ENCODE data around the gene TSC22D3. TPM values are rescaled to one million over a fixed set of nuclear protein-coding genes. Genes with fewer than 3 reads are reported as not detected.

TSC22D3 gene
- total and polyA plus RNA-seq, 2 experiments from 2014 or later = 35.9 to 49.0 TPM

DNA sequence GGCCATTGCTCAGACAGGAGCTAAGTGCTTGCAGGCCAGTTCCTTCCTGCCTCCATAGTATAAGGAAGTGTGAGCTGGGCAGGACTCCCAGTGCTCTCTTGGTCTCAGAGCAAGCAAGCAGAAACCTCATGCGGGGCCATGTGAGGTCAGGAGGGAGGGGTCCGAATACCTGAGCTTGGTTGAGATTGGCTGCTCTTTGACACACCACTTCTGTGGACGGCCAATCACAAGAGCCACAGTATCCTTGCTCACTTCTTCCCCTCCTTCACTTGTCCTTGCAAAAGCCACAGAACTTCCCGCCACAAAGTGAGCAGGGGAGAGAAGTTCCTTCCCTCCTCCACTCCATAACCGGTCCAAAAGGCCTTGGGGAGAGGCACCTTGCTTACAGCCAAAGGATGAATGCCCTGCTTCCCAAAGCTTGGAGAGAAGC lies 90.6 kb downstream of the TSC22D3 start:
- Histone ChIP-seq H3K4me3 (no peak overlapping the region), H4K20me1 (ENCODE audit: insufficient read depth) (no peaks in the 10 kb centered on the region), H2AFZ (no peak overlapping the region), H3K27me3 (replicated peaks; ENCODE audit: insufficient read depth) (no peaks in the 10 kb centered on the region), H3K9ac (no peak overlapping the region), H3K9me3 (ENCODE audit: low read depth) (no peaks in the 10 kb centered on the region), H3K79me2 (ENCODE audit: insufficient read depth) (no peaks in the 10 kb centered on the region), H3K36me3 (ENCODE audit: low read depth) (no peaks in the 10 kb centered on the region), H3K27ac (no peak overlapping the region), H3K4me2 (ENCODE audit: unreplicated experiment) (no peak overlapping the region), H3K4me1 (ENCODE audit: insufficient read depth) (no peaks in the 10 kb centered on the region), H3F3A (ENCODE audit: insufficient read depth) (no peaks in the 10 kb centered on the region), H3K9me2 (ENCODE audit: insufficient read depth) (no peaks in the 10 kb centered on the region)
- in situ Hi-C loops (cut with MboI) = no loop called here
- WGBS, 2 experiments (ENCODE audit: low coverage in 1 of 2, low lambda C conversion rate in 2 of 2, missing lambda C conversion rate in 2 of 2) = 57 to 69% methylated on average over 4 to 5 of the region's 5 CpGs
- TF ChIP-seq EZH2phosphoT487 (IDR thresholded peaks at IDR 0.05; ENCODE audit: insufficient read depth, low read depth) = no peak
- no peak for TF ChIP-seq EZH2 (IDR thresholded peaks at IDR 0.05; ENCODE audit: insufficient read depth, poor library complexity, severe bottlenecking)
- DNase-seq = no peak

DNA sequence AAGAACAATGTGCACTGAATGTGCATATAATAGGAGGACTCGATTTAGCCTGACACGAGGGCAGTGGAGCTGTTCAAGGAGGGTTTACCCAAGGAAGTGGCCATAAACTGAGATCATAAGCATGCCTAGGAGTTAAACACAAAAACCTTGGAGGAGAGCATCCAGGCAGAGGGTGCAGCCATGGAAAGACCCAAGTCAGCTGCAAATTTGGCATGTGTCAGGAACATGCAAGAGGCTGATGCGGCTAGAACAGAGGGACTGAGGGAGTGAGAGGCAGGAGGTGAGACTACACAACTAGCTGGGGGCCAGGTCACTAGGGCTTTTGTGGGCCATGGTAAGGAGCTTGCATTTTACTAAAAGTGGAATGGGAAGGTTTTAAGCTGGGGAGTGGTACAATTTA lies 91.7 kb downstream of the TSC22D3 start:
- WGBS, 2 experiments (ENCODE audit: low coverage in 1 of 2, low lambda C conversion rate in 2 of 2, missing lambda C conversion rate in 2 of 2) = 30 to 47% methylated on average over 3 of the region's 3 CpGs
- Histone ChIP-seq H2AFZ (no peak overlapping the region), H4K20me1 (ENCODE audit: insufficient read depth) (no peaks in the 10 kb centered on the region), H3K9me2 (ENCODE audit: insufficient read depth) (no peaks in the 10 kb centered on the region), H3K9ac (no peak overlapping the region), H3F3A (ENCODE audit: insufficient read depth) (no peaks in the 10 kb centered on the region), H3K36me3 (ENCODE audit: low read depth) (no peaks in the 10 kb centered on the region), H3K79me2 (ENCODE audit: insufficient read depth) (no peaks in the 10 kb centered on the region), H3K4me3 (no peak overlapping the region), H3K4me2 (ENCODE audit: unreplicated experiment) (no peak overlapping the region), H3K4me1 (ENCODE audit: insufficient read depth) (no peaks in the 10 kb centered on the region), H3K27ac (no peak overlapping the region), H3K9me3 (ENCODE audit: low read depth) (no peaks in the 10 kb centered on the region), H3K27me3 (replicated peaks; ENCODE audit: insufficient read depth) (no peaks in the 10 kb centered on the region)
- no peak for DNase-seq
- TF ChIP-seq EZH2 (IDR thresholded peaks at IDR 0.05; ENCODE audit: insufficient read depth, poor library complexity, severe bottlenecking) (no peak), EZH2phosphoT487 (IDR thresholded peaks at IDR 0.05; ENCODE audit: insufficient read depth, low read depth) (no peak)
- in situ Hi-C loops (cut with MboI) = no loop called here

DNA sequence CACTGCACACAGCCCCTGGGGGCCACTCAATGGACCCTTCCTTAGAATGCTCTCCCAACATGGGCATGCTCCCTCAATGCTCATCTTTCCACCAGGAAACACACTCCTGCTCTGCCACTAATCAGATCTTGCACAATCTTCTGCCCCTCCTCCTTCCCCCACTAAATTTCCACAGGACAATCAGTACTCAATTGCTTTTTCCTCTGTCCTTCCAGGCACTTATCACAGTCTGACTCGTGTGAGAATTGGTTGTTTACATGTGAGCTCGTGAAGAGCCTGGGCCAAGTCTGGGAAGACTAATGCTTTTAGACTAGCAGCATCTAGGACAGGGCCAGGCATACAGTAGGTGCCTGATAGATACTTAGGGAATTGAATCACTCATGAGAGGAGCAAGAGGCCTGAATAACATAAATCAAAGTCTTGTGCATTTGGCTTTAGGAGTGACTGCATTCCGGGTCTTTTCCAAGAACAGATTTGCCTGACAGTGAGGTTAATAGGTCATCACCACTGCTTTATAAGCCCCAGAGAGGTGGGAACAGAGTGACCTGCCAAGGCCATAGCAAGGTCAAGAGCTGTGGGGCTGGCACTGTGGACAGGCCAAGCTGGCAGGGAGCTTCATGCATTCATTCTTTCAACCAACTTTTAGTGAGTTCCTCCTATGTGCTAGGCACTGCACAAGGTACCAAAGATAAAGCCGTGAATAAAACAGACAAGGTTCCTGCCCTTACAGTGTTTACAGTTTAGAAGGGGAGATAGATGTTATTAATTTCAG lies 92.3 kb downstream of the TSC22D3 start:
- TF ChIP-seq EZH2phosphoT487 (IDR thresholded peaks at IDR 0.05; ENCODE audit: insufficient read depth, low read depth) = no peak
- TF ChIP-seq EZH2 (IDR thresholded peaks at IDR 0.05; ENCODE audit: insufficient read depth, poor library complexity, severe bottlenecking) = no peak
- Histone ChIP-seq H3K9me3 (ENCODE audit: low read depth) (no peaks in the 10 kb centered on the region), H3K27me3 (replicated peaks; ENCODE audit: insufficient read depth) (no peaks in the 10 kb centered on the region), H3K4me1 (ENCODE audit: insufficient read depth) (no peaks in the 10 kb centered on the region), H3K27ac (no peak overlapping the region), H3K9me2 (ENCODE audit: insufficient read depth) (no peaks in the 10 kb centered on the region), H4K20me1 (ENCODE audit: insufficient read depth) (no peaks in the 10 kb centered on the region), H2AFZ (no peak overlapping the region), H3K4me3 (no peak overlapping the region), H3K79me2 (ENCODE audit: insufficient read depth) (no peaks in the 10 kb centered on the region), H3K36me3 (ENCODE audit: low read depth) (no peaks in the 10 kb centered on the region), H3F3A (ENCODE audit: insufficient read depth) (no peaks in the 10 kb centered on the region), H3K4me2 (ENCODE audit: unreplicated experiment) (no peak overlapping the region), H3K9ac (no peak overlapping the region)
- in situ Hi-C loops (cut with MboI) = no loop called here
- DNase-seq = peak; percentile 17
- 11 to 21% methylated on average over 4 of the region's 4 CpGs for WGBS, 2 experiments (ENCODE audit: low coverage in 1 of 2, low lambda C conversion rate in 2 of 2, missing lambda C conversion rate in 2 of 2)

DNA sequence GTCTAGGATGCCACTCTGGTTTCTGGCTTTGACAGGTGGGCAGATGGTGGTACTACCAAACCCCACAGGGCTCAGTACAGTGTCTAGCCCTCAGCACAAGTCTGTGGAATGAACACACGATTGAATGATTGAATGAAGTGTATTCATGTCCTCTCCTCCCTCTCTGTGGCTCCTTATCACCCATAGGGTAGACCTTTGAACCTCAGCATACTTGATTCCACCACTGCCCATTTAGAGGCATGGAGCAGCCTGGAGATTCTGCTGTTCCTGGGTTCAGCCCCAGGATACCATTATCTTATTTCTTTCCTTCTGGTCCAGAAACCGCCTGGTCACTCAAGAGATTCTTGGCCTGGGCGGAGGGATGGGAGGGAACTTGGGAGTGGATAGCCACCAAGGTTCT lies 93.3 kb downstream of the TSC22D3 start:
- H3K4me2 ChIP-seq (ENCODE audit: unreplicated experiment) = no peak overlapping the region
- no peak overlapping the region for H3K9ac ChIP-seq
- peaks cover 4% of the 10 kb centered on the region; the same call in 1 of the 2 replicates for H3K4me1 ChIP-seq (ENCODE audit: insufficient read depth)
- 80 to 83% methylated on average over 2 to 3 of the region's 3 CpGs for WGBS, 2 experiments (ENCODE audit: low coverage in 1 of 2, low lambda C conversion rate in 2 of 2, missing lambda C conversion rate in 2 of 2)
- no peaks in the 10 kb centered on the region for H3K9me3 ChIP-seq (ENCODE audit: low read depth)
- no peaks in the 10 kb centered on the region for H3K9me2 ChIP-seq (ENCODE audit: insufficient read depth)
- no peaks in the 10 kb centered on the region for H3K27me3 ChIP-seq (replicated peaks; ENCODE audit: insufficient read depth)
- H3K4me3 ChIP-seq = no peak overlapping the region
- no peak overlapping the region for H3K27ac ChIP-seq
- no peak for TF ChIP-seq EZH2 (IDR thresholded peaks at IDR 0.05; ENCODE audit: insufficient read depth, poor library complexity, severe bottlenecking)
- no peak for DNase-seq
- no peaks in the 10 kb centered on the region for H4K20me1 ChIP-seq (ENCODE audit: insufficient read depth)
- no peak overlapping the region for H2AFZ ChIP-seq
- in situ Hi-C loops (cut with MboI) = no loop called here
- H3K36me3 ChIP-seq (ENCODE audit: low read depth) = no peaks in the 10 kb centered on the region
- H3F3A ChIP-seq (ENCODE audit: insufficient read depth) = no peaks in the 10 kb centered on the region
- H3K79me2 ChIP-seq (ENCODE audit: insufficient read depth) = no peaks in the 10 kb centered on the region
